Measurements from ENCODE around the gene HSPA1B.
A peak's percentile ranks its signal among the peaks of the same experiment; 100 is the strongest.
"Not testable (repeated sequence)": the region's sequence is repeated elsewhere in the genome, so short reads cannot be mapped to it uniquely, and the experiment has no call there.

The HSPA1B gene

DNA sequence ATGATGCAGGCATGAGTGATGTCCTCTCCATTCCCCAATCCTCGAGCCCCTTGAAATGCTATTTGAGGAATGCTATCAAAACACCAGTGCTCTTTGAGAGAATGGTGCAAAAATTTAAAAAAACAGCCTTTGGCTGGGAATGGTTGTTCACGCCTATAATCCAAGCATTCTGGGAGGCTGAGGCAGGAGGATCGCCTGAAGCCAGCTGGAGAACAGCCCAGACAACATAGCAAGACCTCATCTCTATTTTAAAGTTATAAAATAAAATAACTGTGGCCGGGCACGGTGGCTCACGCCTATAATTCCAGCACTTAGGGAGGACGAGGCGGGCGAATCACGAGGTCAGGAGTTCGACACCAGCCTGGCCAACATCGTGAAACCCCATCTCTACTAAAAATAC is 27.8 kb upstream of the HSPA1B start:
- no peak for DNase-seq

DNA sequence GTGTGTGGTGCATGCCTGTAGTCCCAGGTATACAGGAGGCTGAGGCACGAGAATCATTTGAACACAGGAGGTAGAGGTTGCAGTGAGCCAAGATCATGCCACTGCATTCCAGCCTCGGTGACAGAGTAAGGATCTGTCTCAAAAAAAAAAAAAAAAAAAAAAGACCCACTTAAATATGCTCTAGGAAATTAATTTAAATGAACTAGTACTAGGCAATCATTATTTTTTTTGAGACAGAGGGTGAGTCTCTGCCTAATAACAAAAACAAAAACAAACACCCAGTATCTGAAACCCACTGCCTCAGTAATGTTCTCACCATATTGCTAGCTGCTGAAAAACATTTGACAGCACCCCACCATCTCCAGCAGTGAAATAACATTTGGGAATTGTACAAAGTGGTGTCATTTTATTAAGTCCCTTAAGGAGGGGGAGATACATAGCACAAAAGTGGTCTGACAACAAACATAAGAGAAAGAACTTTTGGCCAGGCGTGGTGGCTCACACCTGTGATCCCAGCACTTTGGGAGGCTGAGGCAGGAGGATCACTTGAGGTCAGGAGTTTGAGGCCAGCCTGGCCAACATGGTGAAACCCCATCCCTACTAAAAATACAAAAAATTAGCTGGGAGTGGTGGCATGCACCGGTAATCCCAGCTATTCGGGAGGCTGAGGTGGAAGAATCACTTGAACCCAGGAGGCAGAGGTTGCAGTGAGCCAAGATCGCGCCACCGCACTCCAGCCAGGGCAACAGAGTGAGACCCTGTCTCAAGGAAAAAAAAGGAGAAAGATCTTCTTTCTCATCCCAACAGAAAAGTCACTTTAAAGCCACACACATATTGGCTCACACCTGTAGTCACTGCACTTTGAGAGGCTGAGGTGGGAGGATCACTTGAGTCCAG is 26.3 kb upstream of the HSPA1B start:
- not testable (repeated sequence) for DNase-seq

DNA sequence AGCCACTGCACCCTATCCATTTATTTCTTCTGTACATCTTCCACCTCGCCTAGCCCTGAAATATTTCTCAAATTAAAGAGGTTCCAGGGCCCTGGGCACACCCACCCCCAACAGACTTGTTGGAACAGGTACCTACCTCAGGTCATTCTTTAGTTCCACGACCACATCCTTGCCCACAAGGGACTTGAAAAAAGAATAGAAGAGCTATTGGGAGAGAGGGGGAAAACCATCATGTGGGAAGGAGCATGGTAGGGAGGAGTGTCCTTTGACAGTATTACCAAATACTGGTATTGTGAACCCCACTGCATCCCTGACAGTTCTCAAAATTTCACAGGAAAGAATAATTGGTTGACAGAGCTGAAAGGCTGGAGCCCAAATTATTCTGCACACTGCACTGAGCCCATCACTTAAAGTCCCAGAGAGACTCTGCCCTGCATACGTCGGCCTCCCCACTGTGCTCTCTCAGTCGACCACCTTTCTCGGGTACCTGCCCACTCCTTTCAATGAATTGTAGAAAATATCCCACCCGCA is 21.5 kb upstream of the HSPA1B start:
- DNase-seq, result no peak

DNA sequence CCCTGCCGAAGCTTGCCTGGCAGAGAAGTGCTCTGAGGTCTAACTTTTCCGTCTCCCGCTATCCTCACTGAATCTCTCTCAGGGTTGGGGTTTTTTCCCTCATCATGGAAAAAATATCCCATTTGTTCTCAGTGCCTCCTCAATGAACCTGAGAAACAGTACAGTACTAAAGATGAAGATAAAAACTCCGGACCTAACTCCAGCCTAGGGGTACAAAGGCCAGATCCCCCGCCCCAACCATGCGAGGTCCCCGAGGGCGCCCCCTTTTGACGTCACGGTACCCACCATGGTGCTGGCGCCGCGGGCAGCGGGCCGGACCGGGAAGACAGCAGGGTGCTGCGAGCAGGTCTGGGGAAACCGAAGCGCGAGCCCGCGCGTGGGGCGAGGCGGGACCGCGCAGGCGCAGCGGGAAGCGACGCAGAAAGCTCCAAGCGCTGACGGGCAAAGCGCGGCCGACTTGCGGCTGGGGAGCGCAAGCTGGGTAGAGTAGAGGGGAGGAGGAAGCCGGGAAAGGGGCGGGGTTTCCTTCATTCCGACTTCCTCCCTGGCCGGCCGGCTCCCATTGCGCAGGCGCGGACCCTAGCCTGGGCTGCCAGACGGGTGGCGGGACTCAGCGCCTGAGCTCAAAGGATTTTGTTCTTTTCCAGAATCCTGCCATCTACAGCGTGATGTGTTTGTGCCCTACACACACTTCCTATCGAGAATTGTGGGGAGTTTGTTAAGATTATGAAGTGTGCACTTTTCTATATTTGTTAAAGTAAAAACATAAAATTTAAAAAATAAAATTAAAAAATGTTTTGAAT is 20.9 kb upstream of the HSPA1B start, which contains the start of gene LSM2:
Gene LSM2, minus strand, starts transcription at position 497 of the 803 bp plus-strand sequence. Its CDS starts 209 bp downstream, at position 288.
- DNase-seq, result peak; percentile 98

DNA sequence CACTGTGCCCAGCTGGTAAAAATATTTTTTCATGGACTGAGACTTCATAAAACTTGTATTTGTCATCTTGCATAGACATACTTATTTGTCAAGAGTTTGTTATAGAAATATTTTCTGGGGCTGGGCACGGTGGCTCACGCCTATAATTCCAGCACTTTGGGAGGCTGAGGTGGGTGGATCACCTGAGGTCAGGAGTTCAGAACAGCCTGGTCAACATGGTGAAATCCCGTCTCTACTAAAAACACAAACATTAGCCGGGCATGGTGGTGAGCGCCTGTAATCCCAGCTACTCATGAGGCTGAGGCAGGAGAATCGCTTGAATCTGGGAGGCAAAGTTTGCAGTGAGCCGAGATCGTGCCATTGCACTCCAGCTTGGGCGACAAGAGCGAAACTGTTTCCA is 18.9 kb upstream of the HSPA1B start:
- not testable (repeated sequence) for DNase-seq

DNA sequence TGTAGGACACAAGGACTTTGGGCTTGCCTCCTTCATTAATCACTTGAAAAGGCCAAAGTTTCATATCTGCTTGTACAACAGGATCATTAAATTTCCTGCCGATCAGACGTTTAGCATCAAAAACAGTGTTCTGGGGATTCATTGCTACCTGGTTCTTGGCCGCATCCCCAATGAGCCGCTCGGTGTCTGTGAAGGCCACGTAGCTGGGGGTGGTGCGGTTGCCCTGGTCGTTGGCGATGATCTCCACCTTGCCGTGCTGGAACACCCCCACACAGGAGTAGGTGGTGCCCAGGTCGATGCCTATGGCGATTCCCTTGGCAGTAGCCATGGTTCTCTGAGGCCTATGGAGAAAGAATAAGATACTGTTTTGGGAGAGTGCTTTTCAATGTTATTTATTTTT is 15.9 kb upstream of the HSPA1B start:
- no peak for DNase-seq

DNA sequence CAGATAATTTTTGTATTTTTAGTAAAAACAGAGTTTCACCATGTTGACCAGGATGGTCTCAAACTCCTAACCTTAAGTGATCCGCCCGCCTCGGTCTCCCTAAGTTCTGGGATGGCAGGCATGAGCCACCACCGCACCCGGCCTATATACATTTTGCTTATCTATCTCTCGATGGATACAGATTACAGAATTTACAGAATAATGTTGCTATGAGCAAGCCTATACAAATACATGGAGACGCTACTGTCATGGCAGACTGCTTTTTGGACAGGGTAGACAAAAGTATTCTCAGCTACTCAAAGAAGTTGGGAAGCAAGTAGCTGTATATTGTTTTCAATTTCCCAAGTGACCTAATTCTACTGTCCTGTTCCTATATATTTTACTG is 14.1 kb upstream of the HSPA1B start:
- no peak for DNase-seq

DNA sequence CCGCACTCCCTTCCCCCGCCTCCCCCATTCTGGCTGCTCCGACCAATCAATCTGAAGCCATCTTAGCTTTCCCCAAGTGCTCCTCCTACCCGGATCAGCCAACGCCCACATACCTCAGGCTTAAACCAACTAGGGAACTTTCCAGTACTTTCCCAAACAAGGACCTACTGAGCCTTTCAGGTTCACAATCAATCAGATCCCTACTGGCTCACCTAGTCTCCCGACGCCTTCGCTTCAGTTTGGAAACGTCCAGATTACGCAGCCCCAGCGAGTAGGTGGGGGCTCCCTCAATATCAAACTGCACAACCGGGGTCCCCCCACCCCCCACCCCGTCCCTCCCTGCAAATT is 12.9 kb upstream of the HSPA1B start:
- peak; percentile 83 for DNase-seq

DNA sequence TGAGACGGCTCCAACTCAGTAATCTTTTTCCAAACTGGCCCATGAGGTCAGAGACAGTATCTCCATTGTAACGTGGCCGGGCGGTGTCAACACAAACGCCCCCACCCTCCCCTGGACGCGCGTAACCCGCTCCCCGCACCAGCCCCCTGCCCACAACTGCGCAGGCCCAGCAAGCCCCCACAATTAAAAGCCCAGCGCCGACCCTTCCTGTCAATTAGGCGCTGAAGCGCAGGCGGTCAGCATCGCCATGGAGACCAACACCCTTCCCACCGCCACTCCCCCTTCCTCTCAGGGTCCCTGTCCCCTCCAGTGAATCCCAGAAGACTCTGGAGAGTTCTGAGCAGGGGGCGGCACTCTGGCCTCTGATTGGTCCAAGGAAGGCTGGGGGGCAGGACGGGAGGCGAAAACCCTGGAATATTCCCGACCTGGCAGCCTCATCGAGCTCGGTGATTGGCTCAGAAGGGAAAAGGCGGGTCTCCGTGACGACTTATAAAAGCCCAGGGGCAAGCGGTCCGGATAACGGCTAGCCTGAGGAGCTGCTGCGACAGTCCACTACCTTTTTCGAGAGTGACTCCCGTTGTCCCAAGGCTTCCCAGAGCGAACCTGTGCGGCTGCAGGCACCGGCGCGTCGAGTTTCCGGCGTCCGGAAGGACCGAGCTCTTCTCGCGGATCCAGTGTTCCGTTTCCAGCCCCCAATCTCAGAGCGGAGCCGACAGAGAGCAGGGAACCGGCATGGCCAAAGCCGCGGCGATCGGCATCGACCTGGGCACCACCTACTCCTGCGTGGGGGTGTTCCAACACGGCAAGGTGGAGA is 12.3 kb upstream of the HSPA1B start, which contains the start of the genes HSPA1A and HSPA1L:
Gene HSPA1A, plus strand, starts transcription at position 519 of the 814 bp plus-strand sequence. Its CDS starts 214 bp downstream, at position 733.
Gene HSPA1L, minus strand, starts transcription at position 259 of the 814 bp plus-strand sequence. CDS start 3,311 bp downstream, outside the sequence.
- peak; percentile 81 for DNase-seq

DNA sequence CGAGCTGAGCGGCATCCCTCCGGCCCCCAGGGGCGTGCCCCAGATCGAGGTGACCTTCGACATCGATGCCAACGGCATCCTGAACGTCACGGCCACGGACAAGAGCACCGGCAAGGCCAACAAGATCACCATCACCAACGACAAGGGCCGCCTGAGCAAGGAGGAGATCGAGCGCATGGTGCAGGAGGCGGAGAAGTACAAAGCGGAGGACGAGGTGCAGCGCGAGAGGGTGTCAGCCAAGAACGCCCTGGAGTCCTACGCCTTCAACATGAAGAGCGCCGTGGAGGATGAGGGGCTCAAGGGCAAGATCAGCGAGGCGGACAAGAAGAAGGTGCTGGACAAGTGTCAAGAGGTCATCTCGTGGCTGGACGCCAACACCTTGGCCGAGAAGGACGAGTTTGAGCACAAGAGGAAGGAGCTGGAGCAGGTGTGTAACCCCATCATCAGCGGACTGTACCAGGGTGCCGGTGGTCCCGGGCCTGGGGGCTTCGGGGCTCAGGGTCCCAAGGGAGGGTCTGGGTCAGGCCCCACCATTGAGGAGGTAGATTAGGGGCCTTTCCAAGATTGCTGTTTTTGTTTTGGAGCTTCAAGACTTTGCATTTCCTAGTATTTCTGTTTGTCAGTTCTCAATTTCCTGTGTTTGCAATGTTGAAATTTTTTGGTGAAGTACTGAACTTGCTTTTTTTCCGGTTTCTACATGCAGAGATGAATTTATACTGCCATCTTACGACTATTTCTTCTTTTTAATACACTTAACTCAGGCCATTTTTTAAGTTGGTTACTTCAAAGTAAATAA is 10.2 kb upstream of the HSPA1B start:
- not testable (repeated sequence) for DNase-seq

DNA sequence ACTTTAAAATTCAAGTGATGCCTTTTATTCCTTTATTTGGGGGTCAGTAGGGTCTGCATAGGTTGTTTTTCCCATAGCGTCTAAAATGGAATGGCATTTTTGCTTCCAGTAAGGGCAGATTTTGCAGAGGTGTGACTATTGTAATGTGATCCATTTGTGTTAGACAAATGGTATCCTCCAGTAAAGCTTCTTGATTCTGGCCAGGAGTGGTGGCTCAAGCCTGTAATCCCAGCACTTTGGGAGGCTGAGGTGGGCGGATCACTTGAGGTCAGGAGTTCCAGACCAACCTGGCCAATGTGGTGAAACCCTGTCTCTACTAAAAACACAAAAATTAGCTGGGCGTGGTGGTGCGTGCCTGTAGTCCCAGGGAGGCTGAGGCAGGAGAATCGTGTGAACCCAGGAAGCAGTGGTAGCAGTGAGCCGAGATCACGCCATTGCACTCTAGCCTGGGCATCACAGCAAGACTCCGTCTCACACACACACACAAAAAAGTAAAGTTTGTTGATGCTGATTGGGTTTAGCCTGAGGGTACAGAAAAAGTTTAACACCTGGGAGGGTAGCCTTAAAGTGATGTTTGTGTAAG is 9.5 kb upstream of the HSPA1B start:
- DNase-seq, result peak; percentile 27

DNA sequence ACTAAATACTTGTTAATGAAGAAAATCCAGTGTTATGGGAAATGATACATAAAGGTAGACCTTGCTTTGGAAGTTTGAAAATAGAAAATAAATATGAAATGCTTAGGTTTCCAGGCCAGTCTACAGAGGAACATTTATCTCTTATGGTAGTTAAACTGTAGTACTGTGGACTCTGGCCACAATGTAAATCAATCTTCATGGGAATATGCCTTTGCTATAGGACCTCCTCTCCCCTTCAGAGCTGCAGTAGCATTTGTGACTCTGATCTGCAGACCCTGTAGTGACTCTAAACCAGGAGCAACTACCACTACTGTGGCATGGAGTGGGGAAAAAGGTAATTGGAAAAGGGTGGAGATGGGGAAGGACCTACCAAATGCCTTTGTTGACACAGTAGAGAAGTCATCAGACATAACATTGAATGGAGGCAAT is 7.7 kb upstream of the HSPA1B start:
- DNase-seq, result no peak

DNA sequence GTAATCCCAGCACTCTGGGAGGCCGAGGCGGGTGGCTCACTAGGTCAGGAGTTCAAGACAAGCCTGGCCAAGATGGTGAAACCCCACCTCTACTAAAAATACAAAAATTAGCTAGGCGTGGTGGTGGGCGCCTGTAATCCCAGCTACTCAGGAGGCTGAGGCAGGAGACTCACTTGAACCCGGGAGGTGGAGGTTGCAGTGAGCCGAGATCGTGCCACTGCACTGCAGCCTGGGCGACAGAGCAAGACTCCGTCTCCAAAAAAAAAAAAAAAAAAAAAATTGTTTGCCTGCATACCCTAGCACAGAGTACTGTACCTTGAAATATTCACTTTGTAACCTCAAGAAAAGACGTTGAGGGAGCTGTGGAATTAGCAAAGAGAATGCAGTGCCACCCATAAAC is 7.1 kb upstream of the HSPA1B start:
- not testable (repeated sequence) for DNase-seq

DNA sequence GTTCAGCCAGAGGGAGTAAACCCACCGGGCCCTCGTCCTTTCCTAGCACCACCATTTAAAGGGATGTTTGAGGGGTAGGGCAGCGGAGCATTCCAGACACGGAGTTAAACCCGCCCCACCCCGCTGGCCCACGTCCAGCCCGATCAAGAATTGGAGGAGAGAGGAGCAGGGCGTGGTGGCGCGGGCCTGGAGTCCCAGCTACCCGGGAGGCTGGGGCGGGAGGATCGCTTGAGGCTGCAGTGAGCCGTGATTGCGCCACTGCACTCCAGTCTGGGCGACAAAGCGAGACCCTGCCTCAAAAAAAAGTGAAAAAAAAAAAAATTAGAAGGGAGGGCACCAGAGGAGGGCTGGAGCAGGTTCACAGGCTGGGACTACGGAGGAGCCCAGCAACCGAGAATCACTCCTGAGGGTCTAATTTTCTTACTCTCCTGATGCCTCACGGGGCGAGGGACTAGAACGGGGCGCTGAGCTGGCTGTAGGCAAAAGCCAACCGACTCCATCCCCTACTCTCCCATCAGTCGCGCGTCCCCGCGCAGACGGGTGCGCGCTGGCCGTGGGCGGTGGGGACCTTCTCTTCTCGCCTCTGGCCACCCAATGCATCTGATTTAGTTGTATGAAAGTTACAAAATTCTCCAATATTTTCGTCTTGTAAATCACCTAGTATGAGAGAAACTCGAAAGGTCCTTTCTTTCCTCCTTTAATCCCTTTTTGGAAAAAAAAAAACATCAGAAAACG is 6.1 kb upstream of the HSPA1B start:
- peak; percentile 85 for DNase-seq

DNA sequence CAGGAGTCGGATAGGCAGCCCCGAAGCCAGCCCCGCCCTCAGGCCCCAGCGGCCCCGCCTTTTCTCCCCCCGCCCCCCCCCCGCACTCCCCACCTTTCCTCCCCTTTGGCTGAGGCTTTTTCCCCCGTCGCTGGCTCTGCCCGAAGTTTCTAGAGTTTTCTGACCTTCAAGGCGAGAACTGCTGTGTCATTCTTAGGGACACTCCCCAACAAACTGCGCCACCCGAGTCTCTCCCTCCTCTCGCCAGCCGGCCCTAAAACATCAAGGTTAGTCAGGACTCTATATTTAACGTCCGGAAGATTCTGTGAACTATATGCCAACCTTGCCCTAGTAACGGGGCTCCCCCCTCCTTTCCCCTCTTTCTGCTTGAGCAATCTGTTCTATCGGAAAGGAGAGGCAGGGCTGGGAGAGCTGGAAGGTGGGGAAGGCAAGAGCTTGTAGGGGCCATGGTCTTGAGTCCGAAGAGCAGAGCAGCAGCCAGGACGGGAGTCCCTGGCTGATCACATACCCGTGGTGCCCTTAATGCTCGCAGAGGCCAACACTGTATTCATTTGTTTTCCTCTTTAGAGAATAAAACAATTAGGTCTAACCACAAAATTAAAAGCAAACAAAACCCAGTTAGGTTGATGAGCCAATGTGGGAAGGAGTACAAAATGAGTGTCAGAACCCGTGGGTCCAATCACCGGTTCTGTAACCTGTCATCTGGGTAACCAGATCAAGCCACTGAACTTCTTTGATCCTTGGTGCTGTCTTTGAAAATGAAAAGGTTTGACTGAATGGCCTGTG is 5.3 kb upstream of the HSPA1B start:
- peak; percentile 70 for DNase-seq

DNA sequence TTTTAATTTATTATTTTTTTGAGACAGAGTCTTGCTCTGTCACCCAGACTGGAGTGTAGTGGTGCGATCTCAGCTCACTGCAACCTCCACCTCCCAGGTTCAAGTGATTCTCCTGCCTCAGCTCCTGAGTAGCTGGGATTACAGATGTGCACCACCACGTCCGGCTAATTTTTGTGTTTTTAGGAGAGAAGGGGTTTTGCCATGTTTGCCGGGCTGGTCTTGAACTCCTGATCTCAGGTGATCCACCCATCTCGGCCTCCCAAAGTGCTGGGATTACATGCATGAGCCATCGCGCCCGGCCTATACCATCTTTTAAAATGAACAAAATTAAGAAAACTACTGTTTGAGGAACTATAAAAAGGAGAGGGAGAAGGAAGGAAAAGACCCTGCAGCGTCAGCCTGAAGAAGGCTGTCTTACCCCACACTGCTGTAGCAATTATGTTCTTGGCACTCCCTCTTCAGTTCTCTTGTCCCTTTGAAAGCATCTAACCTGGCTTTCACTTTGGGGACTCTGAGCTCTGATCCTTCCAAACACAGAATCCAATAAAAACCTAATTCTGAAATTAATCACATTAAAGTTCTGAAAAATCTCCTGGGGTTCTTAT is 3.8 kb upstream of the HSPA1B start:
- DNase-seq, result not testable (repeated sequence)

DNA sequence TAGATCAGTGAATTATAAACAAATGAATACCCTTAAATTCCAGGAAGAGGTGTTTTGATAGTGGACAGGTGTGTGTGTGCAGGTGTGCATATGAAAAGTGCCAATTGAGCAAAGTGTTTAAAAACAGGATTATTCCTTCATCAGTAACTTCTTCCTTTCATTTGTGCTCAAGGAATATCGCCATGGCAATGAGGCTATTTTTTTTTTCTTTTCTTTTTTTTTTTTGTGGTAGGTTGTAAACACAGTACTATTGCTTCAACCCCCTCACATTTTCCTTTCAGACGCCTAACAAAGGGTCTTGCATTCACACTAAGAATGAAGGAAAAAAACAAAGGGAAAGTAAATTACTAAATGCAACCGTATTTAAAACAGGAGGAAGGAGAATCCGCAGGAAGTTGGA is 2.0 kb upstream of the HSPA1B start:
- DNase-seq, result no peak

DNA sequence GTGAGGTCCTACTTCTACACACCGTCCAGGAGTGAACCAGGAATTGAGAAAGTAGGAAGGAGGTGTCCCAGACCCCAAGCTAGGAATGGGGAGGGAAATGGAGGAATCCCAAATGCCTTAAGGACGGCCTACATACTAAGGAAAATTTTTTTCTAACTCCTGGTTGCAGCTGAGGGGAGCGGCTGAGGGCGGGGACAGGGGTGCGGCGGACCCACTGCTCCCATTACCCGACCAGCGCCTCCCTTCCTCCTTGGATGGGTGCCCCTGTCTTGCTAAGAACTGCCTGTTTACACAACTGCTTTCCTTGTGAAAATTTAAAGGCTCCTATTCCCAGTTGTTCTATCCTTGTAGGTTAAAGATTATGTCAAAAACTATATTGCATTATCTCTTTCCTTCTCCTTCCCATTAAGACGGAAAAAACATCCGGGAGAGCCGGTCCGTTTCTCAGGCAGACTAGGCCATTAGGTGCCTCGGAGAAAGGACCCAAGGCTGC is 699 bp upstream of the HSPA1B start:
- peak; percentile 71 for DNase-seq
